SK-N-SH (cell line): ENCODE measurements around the gene OCA2. TPM values are rescaled to one million over a fixed set of nuclear protein-coding genes. Genes with fewer than 3 reads are reported as not detected.

Source experiments
- CTCF ChIA-PET: fragments of 300-600, 350-600 bp; formaldehyde crosslinking; extraction: SDS; loops from one replicate; lab custom pipeline; 2021; lab: Yijun Ruan, JAX
- POLR2A ChIA-PET: fragments of 350-600 bp; sonication (Branson Sonifier 250); formaldehyde crosslinking; extraction: SDS; loops from one replicate; lab custom pipeline; 2020; ENCODE audit warnings: antibody characterized with exemption, inconsistent platforms; lab: Yijun Ruan, JAX
- DNase-seq: peaks from one replicate; pipeline ENCODE4 v3.0.0; 2012
- H2AFZ ChIP-seq: fragments of 200-600 bp; sonication (generic); 2 replicates; pipeline ENCODE4 v1.8.1; 2016; ENCODE audit warnings: antibody characterized with exemption, mild to moderate bottlenecking, low read depth
- H3F3A ChIP-seq: fragments of 200-600 bp; sonication (generic); replicated peaks from 2 replicates; pipeline ENCODE3; 2016; ENCODE audit warnings: antibody characterized with exemption, mild to moderate bottlenecking; ENCODE audit not compliant: insufficient read depth
- H3K27ac ChIP-seq, 2 experiments: fragments of 200-500 bp in 1 of 2; fragments of 200-600 bp in 1 of 2; sonication (Bioruptor generic) in 1 of 2; sonication (generic), shearing (Covaris generic) in 1 of 2; 2 replicates each; pipeline versions ENCODE4 v1.5.1 to v1.6.1; 2014 to 2016; ENCODE audit warnings: low read depth in 2 of 2, inconsistent platforms in 1 of 2, low read length in 1 of 2, mild to moderate bottlenecking in 1 of 2, mixed read lengths in 1 of 2
- H3K27me3 ChIP-seq: fragments of 200-600 bp; sonication (generic), shearing (Covaris generic); 2 replicates; pipeline ENCODE4 v1.6.1; 2016; ENCODE audit warnings: mixed run types; ENCODE audit not compliant: insufficient read depth
- H3K36me3 ChIP-seq, 2 experiments: fragments of 200-500 bp in 1 of 2; fragments of 200-600 bp in 1 of 2; sonication (Bioruptor generic) in 1 of 2; sonication (generic) in 1 of 2; replicated peaks in 1 of 2; 2 replicates each; pipeline versions ENCODE3 to v1.5.1; 2014 to 2016; ENCODE audit warnings: low read length in 1 of 2, mild to moderate bottlenecking in 1 of 2; ENCODE audit not compliant: insufficient read depth in 2 of 2, control insufficient read depth in 1 of 2
- H3K4me1 ChIP-seq, 2 experiments: fragments of 200-500 bp in 1 of 2; fragments of 200-600 bp in 1 of 2; sonication (Bioruptor generic) in 1 of 2; sonication (generic), shearing (Covaris generic) in 1 of 2; 2 replicates each; pipeline versions ENCODE4 v1.5.1 to v1.6.1; 2014 to 2016; ENCODE audit warnings: low read depth in 1 of 2, low read length in 1 of 2, mixed run types in 1 of 2; ENCODE audit not compliant: insufficient read depth in 2 of 2, control insufficient read depth in 1 of 2
- H3K4me2 ChIP-seq: fragments of 200-600 bp; sonication (generic), shearing (Covaris generic); 2 replicates; pipeline ENCODE4 v1.6.1; 2017; ENCODE audit warnings: mixed run types
- H3K4me3 ChIP-seq, 2 experiments: fragments of 200-500 bp in 1 of 2; fragments of 200-600 bp in 1 of 2; sonication (Bioruptor generic) in 1 of 2; sonication (generic), shearing (Covaris generic) in 1 of 2; 2 replicates each; pipeline versions ENCODE4 v1.5.1 to v1.8.1; 2014 to 2016; ENCODE audit warnings: low read depth in 2 of 2, inconsistent platforms in 1 of 2, low read length in 1 of 2, mild to moderate bottlenecking in 1 of 2, mixed read lengths in 1 of 2, moderate library complexity in 1 of 2
- H3K79me2 ChIP-seq: fragments of 200-600 bp; sonication (generic); 2 replicates; pipeline ENCODE4 v1.8.1; 2017; ENCODE audit warnings: mild to moderate bottlenecking; ENCODE audit not compliant: insufficient read depth
- H3K9ac ChIP-seq: fragments of 200-600 bp; sonication (generic); 2 replicates; pipeline ENCODE4 v1.6.1; 2017; ENCODE audit warnings: mixed run types
- H3K9me2 ChIP-seq: fragments of 200-600 bp; sonication (generic); 2 replicates; pipeline ENCODE4 v1.6.1; 2017; ENCODE audit warnings: mixed run types
- H3K9me3 ChIP-seq: fragments of 200-600 bp; sonication (generic); 2 replicates; pipeline ENCODE4 v1.6.1; 2017; ENCODE audit warnings: mixed run types, mild to moderate bottlenecking, moderate library complexity
- H4K20me1 ChIP-seq: fragments of 200-600 bp; sonication (generic); 2 replicates; pipeline ENCODE4 v1.6.1; 2017; ENCODE audit warnings: mild to moderate bottlenecking, mixed run types; ENCODE audit not compliant: insufficient read depth
- CHD2 ChIP-seq: fragments of 150-350 bp; IDR thresholded peaks from 2 replicates; pipeline ENCODE4 v1.6.1; 2018; ENCODE audit warnings: low read length; ENCODE audit not compliant: partially characterized antibody
- EZH2phosphoT487 ChIP-seq: fragments of 200-600 bp; sonication (generic); IDR thresholded peaks from 2 replicates; pipeline ENCODE4 v1.6.1; 2017; ENCODE audit warnings: low read depth, mixed run types, mild to moderate bottlenecking, antibody characterized with exemption, moderate library complexity, borderline replicate concordance
- FOSL2 ChIP-seq: IDR thresholded peaks from 2 replicates; pipeline ENCODE4 v1.4.0; 2012; ENCODE audit warnings: low read depth, mild to moderate bottlenecking, moderate library complexity, borderline replicate concordance
- FOXJ3 ChIP-seq: sonication (generic); formaldehyde crosslinking; IDR thresholded peaks from 2 replicates; pipeline ENCODE4 v1.5.1; 2020; ENCODE audit warnings: mild to moderate bottlenecking, missing genetic modification reagents
- FOXM1 ChIP-seq: IDR thresholded peaks from 2 replicates; pipeline ENCODE4 v1.4.0; 2012; ENCODE audit warnings: low read depth, mild to moderate bottlenecking
- GATA2 ChIP-seq: sonication (generic); formaldehyde crosslinking; IDR thresholded peaks from 2 replicates; pipeline ENCODE4 v1.5.0; 2020; ENCODE audit warnings: mild to moderate bottlenecking, missing genetic modification reagents
- JUND ChIP-seq: IDR thresholded peaks from 2 replicates; pipeline ENCODE4 v1.4.0; 2012
- MEF2A ChIP-seq: IDR thresholded peaks from 2 replicates; pipeline ENCODE4 v1.4.0; 2012; ENCODE audit warnings: low read depth, borderline replicate concordance
- RAD21 ChIP-seq: IDR thresholded peaks from 2 replicates; pipeline ENCODE4 v1.6.1; 2012; ENCODE audit warnings: mild to moderate bottlenecking, low read length
- RFX5 ChIP-seq: IDR thresholded peaks from 2 replicates; pipeline ENCODE4 v1.6.1; 2012; ENCODE audit warnings: mild to moderate bottlenecking, improper control_type of control experiment, low read length
- SIN3A ChIP-seq: IDR thresholded peaks from 2 replicates; pipeline ENCODE4 v1.6.1; 2012; ENCODE audit warnings: low read depth, mild to moderate bottlenecking, low read length, moderate library complexity, borderline replicate concordance
- TAF1 ChIP-seq: IDR thresholded peaks from 2 replicates; pipeline ENCODE4 v1.6.1; 2012; ENCODE audit warnings: low read depth, mild to moderate bottlenecking, low read length, moderate library complexity, borderline replicate concordance
- TCF12 ChIP-seq: IDR thresholded peaks from 2 replicates; pipeline ENCODE4 v1.4.0; 2012
- USF1 ChIP-seq: IDR thresholded peaks from 2 replicates; pipeline ENCODE4 v1.4.0; 2012; ENCODE audit warnings: low read depth, borderline replicate concordance
- USF2 ChIP-seq: fragments of 150-350 bp; IDR thresholded peaks from 2 replicates; pipeline ENCODE4 v1.6.1; 2017; ENCODE audit warnings: antibody characterized with exemption, low read length, low read depth, borderline replicate concordance
- YY1 ChIP-seq: IDR thresholded peaks from 2 replicates; pipeline ENCODE4 v1.4.0; 2012; ENCODE audit warnings: low read depth, mild to moderate bottlenecking
- WGBS: methylation state at CpG from one replicate; pipeline ENCODE4 v1.1.6; 2017; ENCODE audit warnings: low lambda C conversion rate; 5-methylcytosine and 5-hydroxymethylcytosine counted together
- polyA plus RNA-seq, 3 experiments: library from polyadenylated mRNA; depleted of rRNA; stranded (reverse); fragments of >200 nt; gene quantifications; 2 replicates each; pipeline ENCODE4 v1.2.3, GENCODE V29; 2012
- TF ChIP-seq, protein P1 (sequence below): IDR thresholded peaks from 2 replicates; pipeline ENCODE4 v1.4.0; 2012; ENCODE audit warnings: low read depth, borderline replicate concordance
- TF ChIP-seq, protein P2 (sequence below): fragments of 150-350 bp; IDR thresholded peaks from 2 replicates; pipeline ENCODE4 v1.6.1; 2016; ENCODE audit warnings: mild to moderate bottlenecking, low read depth, low read length

Gene OCA2
- polyA plus RNA-seq, 1 of the 3 experiments (the other 2 are of a cell fraction) = 0.16 TPM

DNA sequence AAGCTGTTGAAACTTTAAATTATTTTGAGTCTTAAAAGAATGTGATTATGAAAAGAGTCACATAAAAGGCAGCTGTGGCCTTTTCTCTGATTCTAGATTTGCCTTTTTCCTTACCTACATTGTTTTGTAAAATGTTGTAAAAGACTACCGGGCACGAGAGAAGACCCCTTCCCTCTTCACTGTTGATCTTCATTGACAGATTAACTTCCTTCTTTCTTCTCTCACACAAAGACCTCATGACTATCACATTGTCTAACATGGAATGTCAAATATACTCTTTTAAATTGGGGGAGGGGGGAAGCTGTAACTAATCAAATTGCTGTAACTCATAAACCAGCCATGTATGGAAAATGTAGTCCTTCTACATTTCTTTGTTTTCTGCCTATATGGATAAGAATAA lies 68.3 kb downstream of the OCA2 start:
- TF ChIP-seq CHD2 (no peak), RAD21 (no peak), YY1 (no peak), MEF2A (no peak), USF1 (no peak), GATA2 (CRISPR knock-in tag) (no peak), FOXJ3 (CRISPR knock-in tag) (no peak), USF2 (no peak), SIN3A (no peak), EZH2phosphoT487 (no peak), JUND (no peak), FOXM1 (no peak), TAF1 (no peak), FOSL2 (no peak), TCF12 (no peak), RFX5 (no peak)
- TF ChIP-seq, protein P1, sequence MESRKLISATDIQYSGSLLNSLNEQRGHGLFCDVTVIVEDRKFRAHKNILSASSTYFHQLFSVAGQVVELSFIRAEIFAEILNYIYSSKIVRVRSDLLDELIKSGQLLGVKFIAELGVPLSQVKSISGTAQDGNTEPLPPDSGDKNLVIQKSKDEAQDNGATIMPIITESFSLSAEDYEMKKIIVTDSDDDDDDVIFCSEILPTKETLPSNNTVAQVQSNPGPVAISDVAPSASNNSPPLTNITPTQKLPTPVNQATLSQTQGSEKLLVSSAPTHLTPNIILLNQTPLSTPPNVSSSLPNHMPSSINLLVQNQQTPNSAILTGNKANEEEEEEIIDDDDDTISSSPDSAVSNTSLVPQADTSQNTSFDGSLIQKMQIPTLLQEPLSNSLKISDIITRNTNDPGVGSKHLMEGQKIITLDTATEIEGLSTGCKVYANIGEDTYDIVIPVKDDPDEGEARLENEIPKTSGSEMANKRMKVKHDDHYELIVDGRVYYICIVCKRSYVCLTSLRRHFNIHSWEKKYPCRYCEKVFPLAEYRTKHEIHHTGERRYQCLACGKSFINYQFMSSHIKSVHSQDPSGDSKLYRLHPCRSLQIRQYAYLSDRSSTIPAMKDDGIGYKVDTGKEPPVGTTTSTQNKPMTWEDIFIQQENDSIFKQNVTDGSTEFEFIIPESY = no peak
- TF ChIP-seq, protein P2, sequence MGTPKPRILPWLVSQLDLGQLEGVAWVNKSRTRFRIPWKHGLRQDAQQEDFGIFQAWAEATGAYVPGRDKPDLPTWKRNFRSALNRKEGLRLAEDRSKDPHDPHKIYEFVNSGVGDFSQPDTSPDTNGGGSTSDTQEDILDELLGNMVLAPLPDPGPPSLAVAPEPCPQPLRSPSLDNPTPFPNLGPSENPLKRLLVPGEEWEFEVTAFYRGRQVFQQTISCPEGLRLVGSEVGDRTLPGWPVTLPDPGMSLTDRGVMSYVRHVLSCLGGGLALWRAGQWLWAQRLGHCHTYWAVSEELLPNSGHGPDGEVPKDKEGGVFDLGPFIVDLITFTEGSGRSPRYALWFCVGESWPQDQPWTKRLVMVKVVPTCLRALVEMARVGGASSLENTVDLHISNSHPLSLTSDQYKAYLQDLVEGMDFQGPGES = no peak
- no peaks in the 10 kb centered on the region for H3K9me2 ChIP-seq
- no peak overlapping the region for H3K9ac ChIP-seq
- H3K27ac ChIP-seq = no peak overlapping the region
- H3K4me1 ChIP-seq = no peaks in the 10 kb centered on the region
- ChIA-PET POLR2A (no interaction called here), CTCF (interaction anchor here (1.0 to 2.4 kb wide), 3 partner anchors 8 to 19 kb away, joined by 3 to 11 read pairs (median 3); no protein-coding TSS in a partner anchor)
- no peaks in the 10 kb centered on the region for H3K79me2 ChIP-seq
- no peaks in the 10 kb centered on the region for H3K36me3 ChIP-seq
- 67% methylated on average over 2 of the region's 2 CpGs for WGBS
- DNase-seq = no peak
- no peaks in the 10 kb centered on the region for H4K20me1 ChIP-seq
- H3K4me3 ChIP-seq = no peak overlapping the region
- no peaks in the 10 kb centered on the region for H3K9me3 ChIP-seq
- no peaks in the 10 kb centered on the region for H3K27me3 ChIP-seq
- no peak overlapping the region for H3K4me2 ChIP-seq
- H3F3A ChIP-seq = no peaks in the 10 kb centered on the region
- H2AFZ ChIP-seq = no peak overlapping the region
